Measurements from ENCODE around the gene ITPRIPL2.

ITPRIPL2 gene

DNA sequence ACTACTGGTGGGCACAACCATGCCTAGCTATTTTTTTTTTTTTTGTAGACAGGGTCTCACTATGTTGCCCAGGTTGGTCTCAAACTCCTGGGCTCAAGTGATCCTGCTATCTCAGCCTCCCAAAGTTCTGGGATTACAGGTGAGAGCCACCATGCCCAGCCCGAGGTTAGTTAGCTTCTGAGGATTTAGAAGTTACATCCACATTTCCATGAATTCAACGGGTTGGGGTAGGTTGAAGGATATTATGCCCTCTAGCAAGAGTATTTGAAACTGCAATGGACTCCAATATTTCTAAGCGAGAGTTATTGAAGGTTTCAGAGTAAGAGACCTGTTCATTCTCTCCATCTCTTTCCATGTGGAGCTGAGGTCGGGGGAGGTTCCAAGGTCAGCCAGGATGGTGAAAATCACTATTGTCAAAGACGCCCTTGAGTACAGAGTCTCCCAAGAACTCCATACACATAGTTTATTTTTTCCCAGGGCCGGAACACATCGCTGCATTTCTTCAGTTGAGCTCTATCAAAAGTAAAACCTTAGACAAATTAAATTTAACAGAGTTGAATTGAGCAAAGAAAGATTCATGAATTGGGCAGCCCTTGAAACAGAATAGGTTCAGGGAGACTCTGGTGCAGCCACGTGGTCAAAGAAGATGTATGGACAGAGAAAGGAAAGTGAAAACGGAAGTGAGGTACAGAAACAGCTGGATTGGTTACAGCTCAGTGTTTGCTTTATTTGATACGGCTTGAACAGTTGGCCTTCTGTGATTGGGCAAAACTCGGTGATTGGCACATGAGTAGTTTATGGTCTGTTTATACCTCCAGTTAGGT lies 19.0 kb upstream of the ITPRIPL2 start:
- TF ChIP-seq, protein P1, sequence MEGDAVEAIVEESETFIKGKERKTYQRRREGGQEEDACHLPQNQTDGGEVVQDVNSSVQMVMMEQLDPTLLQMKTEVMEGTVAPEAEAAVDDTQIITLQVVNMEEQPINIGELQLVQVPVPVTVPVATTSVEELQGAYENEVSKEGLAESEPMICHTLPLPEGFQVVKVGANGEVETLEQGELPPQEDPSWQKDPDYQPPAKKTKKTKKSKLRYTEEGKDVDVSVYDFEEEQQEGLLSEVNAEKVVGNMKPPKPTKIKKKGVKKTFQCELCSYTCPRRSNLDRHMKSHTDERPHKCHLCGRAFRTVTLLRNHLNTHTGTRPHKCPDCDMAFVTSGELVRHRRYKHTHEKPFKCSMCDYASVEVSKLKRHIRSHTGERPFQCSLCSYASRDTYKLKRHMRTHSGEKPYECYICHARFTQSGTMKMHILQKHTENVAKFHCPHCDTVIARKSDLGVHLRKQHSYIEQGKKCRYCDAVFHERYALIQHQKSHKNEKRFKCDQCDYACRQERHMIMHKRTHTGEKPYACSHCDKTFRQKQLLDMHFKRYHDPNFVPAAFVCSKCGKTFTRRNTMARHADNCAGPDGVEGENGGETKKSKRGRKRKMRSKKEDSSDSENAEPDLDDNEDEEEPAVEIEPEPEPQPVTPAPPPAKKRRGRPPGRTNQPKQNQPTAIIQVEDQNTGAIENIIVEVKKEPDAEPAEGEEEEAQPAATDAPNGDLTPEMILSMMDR (conservative IDR thresholded peaks at IDR 0.05), result no peak; the same call in 1 of the 2 replicates
- no peak for TF ChIP-seq ZFX (IDR thresholded peaks at IDR 0.05)
- no peak overlapping the region for H3K27ac ChIP-seq

GRCh38 chr16:19095654-19096053 lies 18.1 kb upstream of the ITPRIPL2 start:
- no peak overlapping the region for H3K27ac ChIP-seq
- TF ChIP-seq ZFX (IDR thresholded peaks at IDR 0.05), result no peak
- TF ChIP-seq, protein P1 (conservative IDR thresholded peaks at IDR 0.05), result no peak

DNA sequence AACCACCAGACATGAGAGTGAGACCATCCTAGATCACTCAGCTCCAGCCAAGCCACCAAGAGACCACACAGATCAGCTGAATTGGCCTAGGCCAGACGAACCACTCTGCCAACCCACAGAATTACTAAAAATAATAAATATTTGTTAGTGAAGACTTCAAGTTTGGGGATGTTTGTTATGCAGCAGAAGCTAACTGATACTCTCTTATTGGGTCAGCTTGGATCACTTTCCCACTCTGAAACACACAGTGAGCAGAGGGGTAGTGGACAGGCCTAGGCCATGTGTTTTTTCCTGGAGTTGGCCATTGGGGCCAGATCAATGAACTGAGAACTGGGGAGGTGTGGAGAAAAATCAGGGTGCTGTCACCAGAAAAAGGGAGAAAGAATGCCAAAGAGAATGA lies 15.6 kb upstream of the ITPRIPL2 start:
- no peak overlapping the region for H3K27ac ChIP-seq
- TF ChIP-seq, protein P1 (conservative IDR thresholded peaks at IDR 0.05), result no peak
- no peak for TF ChIP-seq ZFX (IDR thresholded peaks at IDR 0.05)

GRCh38 chr16:19102187-19102872 lies 11.4 kb upstream of the ITPRIPL2 start:
- TF ChIP-seq ZFX (IDR thresholded peaks at IDR 0.05), result no peak
- TF ChIP-seq, protein P1 (conservative IDR thresholded peaks at IDR 0.05), result no peak
- H3K27ac ChIP-seq, result no peak overlapping the region

DNA sequence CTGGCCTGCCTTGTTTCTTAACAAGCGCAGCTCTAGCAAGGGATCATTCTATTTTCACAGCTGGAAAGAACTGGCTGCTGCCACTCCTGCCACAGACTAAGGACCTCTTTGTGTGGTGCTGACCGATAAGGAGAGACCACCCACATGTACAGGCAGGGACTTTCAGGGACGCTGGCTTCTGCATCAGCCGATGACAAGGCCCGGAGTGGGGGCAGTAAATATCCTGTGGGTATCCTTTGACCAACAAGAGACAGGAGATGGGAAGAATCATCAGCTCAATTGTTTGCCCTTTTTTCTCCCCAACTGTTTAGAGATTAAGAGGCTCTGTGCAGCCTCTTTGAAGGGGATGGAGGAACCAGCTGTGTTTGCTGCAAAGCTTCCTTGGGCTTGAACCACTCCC lies 9.2 kb upstream of the ITPRIPL2 start:
- H3K27ac ChIP-seq, result no peak overlapping the region; the same call in 1 of the 2 replicates
- TF ChIP-seq ZFX (IDR thresholded peaks at IDR 0.05), result no peak
- TF ChIP-seq, protein P1 (conservative IDR thresholded peaks at IDR 0.05), result no peak

DNA sequence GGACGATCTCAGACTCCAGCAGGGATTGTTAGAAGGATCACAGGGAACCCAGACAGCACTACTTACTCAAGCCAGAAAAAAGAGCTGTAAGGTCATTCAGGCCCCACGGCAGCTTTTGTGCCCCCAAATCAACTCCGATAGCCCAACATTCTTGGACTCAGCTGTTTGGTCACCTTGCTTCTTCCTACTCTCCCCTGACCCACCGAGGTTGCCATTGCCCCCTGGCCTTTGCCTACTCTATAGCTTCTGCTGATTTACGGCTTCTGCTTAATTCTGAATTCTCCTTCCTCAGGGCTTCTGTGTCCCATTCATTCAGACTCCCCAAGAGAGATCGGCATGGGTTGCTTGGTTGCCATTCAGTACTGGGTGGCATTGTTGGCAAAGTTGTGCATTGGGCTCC lies 8.6 kb upstream of the ITPRIPL2 start:
- no peak overlapping the region for H3K27ac ChIP-seq
- no peak for TF ChIP-seq ZFX (IDR thresholded peaks at IDR 0.05)
- TF ChIP-seq, protein P1 (conservative IDR thresholded peaks at IDR 0.05), result no peak
